Measurements from ENCODE around the gene USP3.

GRCh38 chr15:63517628-63518027 is 13.2 kb downstream of the USP3 start:
- TF ChIP-seq CTCF (optimal IDR thresholded peaks at IDR 0.05 in 1 of 3, IDR thresholded peaks at IDR 0.05 in 1 of 3, conservative IDR thresholded peaks at IDR 0.05 in 1 of 3; ENCODE audit: extremely low read depth in 1 of 3, insufficient read depth in 2 of 3, low read length in 3 of 3) (no peak), EZH2 (IDR thresholded peaks at IDR 0.05; ENCODE audit: low read length) (no peak)

All from keratinocyte (primary cell).